ENCODE data around the gene DLG5.

The DLG5 gene

GRCh38 chr10:77909749-77910375 is 16.7 kb downstream of the DLG5 start:
- DNase-seq = no peak

DNA sequence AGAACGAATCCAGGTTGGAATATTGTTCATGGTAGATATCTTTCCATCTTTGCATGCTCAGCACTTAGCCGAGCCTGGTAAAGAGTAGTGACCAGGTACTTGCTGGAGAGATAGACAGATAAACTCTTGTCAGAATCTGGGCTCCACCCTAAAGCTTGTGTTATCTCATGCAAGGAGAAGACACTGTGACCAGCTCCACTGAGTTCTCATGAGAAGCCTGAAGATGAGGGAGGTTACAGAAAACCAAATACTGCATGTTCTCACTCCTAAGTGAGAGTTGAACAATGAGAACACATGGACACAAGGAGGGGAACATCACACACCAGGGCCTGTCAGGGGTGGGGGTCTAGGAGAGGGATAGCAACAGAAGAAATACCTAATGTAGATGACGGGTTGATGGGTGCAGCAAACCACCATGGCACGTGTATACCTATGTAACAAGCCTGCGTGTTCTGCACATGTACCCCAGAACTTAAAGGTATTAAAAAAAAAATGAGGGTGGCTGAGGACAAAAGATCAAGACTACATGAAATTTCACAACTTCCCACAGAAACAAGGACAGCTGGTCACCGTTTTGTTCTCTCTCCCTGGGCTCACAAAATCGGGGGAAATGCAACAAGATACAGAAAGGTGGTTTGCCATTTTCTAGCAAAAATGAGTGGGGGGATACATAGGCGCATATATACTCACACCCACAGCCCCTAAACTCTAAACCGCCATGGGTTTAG is 17.4 kb downstream of the DLG5 start:
- DNase-seq = no peak

DNA sequence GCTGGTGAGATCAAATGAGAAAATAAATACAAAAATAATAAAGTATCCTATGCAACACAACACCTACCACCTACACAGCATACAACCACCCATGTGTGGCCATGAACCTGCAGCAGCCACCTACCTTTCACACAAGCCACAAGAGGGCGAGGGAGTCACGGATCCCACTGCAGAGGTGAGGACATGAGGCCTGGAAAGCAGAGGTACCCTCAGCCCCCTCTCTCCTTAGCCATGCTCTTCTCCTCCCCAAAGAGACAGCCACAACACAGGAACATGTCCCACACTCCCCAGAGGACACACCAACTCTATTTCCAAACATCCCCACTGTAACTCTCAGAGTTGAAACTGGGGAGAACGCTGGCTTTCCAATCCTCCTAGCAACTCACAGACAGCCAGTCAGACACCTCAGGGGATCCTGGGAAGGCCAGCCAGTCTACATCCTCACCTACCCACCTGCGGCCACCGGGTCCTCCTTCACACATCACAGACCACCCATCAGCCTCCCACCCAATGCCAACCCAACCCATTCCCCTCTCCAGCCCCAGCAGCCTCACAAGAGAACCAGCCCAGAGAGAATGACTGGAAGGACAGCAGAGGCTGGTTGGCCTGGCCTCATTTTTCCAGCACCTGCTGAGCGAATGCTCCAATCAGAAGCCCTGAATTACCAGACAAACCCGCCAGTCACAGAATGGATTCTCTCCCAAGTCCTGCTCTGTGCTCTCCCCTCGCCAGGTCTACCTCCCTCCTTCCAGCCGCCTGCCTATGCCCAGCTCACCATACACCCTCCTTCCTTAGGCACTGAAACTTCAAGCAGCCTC is 18.4 kb downstream of the DLG5 start:
- DNase-seq = no peak

DNA sequence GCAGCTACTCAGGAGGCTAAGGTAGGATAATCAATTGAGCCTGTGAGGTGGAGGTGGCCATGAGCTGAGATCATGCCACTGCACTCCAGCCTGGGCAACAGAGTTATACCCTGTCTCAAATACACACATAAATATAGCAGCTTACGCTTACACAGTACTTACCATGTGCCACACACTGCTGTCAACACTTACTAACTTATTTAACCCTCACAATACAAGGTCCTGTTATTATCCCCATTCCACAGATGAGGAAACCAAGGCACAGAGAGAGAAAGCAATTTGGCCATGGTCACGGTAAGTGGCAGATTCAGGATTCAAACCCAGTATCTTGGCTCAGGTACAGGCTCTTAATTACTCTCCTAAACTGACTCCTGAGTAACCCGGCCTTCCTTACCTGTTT is 19.1 kb downstream of the DLG5 start:
- DNase-seq = no peak

DNA sequence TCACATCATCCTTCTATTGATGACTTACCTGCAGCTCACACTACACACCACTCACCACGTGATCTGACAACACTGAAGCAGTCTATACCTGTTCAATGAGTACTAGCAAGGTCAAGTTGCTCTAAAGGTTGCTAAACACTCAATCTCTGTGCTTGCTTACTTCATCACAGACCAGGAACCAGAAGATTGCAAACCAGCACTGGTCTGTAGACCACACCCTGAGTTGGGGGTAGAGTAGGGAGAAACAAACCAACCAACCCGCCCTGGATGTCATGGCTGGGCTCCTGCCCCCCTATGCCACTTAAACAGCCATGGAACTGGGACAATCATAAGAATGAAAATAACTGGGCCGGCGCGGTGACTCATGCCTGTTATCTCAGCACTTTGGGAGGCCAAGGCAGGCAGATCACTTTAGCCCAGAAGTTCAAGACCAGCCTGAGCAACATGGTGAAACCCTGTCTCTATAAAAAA is 19.6 kb downstream of the DLG5 start:
- DNase-seq = no peak

DNA sequence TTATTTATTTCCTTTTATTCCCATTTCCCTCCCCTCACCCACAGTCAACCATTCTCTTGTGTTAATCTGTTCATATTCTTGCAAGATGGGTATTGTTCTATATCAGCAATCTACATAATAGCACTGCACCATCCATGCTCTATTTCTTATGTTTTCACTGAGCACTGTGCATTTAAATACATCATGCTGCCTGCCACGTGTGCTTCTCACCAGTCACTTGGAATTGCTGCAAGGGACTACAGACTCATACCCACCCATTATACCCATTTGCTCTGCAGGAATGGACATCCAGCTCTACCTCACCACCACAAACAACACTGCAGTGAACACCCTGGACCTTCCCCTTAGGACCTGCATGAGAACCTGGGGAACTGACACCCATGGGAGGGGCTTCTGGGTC is 20.8 kb downstream of the DLG5 start:
- no peak for DNase-seq

DNA sequence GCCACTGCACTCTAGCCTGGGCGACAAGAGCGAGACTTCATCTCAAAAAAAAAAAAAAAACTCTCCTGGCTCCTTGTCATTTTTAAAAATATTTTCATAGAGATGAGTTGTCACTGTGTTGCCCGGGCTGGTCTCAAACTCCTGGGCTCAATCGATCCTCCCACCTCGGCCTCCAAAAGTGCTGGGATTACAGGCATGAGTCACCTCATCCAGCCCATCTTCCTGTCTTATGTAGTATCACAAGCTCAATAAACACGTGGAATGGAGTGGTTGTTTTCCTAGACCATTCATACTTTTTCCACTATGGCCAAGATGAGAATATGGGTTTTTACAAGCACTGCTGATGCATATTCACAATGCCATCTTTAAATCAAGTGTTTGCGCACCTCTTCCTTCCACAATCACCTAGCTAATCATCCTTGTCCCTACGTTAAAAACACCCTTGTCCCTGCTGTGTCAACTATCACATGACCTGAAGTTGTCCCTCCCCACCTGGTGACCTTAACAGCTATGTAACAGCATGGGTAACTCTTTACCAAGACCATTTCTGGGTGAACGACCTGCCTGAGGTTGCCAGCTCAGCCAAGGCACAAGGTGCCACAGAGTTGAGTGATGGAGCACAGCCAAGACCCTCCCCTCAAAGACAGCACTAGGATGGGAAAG is 21.3 kb downstream of the DLG5 start:
- DNase-seq = no peak

GRCh38 chr10:77904100-77904840 is 22.3 kb downstream of the DLG5 start:
- DNase-seq = no peak

- no peak for DNase-seq
Observed at GRCh38 chr10:77902159-77902558, 24.4 kb downstream of the DLG5 start.

DNA sequence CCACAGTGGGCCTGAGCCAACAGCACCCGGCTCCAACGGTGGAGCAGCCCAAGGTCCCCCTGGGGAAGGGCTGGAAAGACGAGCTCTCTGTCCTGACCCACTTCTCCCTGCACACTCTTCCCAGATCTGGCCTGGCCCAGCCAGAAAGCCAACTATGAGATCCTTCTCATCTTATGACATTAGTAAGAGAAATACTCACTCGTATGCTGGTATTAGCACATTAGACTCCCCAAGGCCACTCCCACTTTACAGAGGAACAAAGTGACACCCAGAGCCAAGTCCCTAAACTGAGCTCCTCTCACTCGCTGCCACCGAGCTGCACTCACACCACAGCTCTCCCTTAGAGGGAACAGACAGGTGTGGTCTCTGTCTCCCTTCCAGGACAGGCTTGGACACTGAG is 24.8 kb downstream of the DLG5 start:
- DNase-seq = no peak

DNA sequence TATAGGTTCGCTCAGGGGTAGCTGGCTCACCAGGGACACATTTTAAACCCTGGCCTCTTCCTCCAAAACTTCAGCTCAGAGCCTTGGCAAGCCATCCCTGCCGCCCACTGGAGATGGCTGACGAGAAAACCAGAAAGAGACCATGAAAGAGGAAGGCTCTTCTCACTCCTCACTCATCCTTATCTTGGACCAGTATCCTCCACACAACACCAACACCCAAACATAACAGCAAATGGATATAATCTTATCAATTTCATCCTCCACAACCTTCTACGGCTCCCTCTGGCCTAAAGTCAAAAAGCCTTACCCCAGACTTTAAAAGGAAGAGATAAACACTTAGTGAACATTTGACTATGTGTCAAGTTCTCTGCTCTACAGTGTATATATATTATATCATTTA is 26.9 kb downstream of the DLG5 start:
- DNase-seq = no peak

DNA sequence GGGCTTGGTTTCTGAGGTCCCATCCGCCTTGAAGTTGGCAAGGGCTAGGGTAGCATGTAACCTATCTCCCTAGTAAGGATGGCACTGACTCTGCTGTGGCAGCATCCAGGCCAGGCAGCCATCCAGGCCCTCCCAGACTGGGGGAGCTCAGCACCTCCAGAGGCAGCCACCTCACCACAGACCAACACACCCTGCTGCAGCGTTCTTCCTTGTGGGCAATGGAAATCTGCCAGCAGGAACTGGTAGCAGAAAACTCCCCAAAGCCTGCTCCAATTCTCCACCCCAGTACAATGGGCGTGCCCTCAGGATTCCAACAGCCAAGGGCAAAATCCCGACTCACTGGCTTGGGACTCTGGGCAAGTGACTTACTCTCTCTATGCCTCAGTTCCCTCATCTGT is 27.5 kb downstream of the DLG5 start:
- no peak for DNase-seq

GRCh38 chr10:77898323-77899079 is 28.1 kb downstream of the DLG5 start:
- no peak for DNase-seq

GRCh38 chr10:77896058-77896457 is 30.5 kb downstream of the DLG5 start:
- DNase-seq = no peak

DNA sequence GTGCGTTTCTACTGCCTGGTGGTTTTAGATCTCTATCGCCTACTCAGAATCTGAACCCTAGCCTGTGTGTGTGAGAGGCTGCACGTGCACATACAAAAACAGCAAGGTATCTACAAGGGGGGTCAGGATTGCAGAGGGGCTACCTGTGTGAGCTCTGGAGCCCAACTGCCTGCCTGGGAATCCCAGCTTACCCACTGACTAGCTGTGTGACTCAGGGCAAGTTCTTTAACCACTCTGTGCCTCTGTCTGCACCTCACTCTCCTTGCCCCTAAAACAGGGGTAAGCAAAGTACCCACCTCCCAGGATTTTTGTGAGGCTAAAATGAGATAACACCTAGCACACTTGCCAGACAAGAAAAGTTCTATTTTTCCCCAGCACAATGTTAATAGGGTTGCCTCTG is 32.5 kb downstream of the DLG5 start:
- no peak for DNase-seq

DNA sequence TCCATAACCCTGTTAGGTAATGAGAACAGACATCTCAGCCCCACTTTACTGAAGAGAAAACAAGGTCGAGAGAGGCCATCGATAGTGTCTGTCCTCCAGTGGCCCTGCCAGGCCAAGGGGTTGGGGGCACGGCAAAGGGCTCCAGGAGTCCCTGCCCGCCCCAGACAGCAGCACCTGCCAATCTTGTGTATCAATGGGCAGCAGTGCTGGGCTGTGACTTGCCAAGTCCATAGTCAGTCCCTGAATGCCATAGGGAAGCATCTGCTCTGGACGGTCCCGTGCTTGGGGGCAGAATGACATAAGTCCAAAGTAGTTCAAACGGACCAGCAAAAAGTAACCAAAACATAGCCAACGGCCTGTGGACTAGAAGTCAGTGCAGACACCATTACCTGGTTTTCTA is 33.2 kb downstream of the DLG5 start:
- no peak for DNase-seq

DNA sequence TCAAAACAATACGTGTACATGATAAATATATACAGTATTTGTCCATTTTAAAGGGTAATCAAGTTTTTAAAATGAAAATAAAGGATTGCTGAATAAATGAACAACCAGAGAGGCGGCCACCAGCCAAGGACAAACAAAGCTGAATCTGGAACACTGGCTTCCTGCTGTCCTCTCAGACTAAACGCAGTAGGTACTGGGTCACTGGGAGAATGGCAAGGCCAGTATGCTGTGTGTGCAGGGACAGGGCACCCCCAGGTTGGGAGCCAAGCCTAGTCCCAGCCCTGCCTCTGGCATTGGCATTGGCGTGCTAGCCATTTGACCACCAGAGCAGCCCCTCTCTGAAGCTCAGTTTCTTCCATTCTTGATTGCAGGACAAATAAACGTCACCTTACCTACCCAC is 33.8 kb downstream of the DLG5 start:
- DNase-seq = no peak

- DNase-seq = no peak
Observed at GRCh38 chr10:77892021-77892739, 34.4 kb downstream of the DLG5 start.

GRCh38 chr10:77890097-77890496 is 36.5 kb downstream of the DLG5 start:
- no peak for DNase-seq

DNA sequence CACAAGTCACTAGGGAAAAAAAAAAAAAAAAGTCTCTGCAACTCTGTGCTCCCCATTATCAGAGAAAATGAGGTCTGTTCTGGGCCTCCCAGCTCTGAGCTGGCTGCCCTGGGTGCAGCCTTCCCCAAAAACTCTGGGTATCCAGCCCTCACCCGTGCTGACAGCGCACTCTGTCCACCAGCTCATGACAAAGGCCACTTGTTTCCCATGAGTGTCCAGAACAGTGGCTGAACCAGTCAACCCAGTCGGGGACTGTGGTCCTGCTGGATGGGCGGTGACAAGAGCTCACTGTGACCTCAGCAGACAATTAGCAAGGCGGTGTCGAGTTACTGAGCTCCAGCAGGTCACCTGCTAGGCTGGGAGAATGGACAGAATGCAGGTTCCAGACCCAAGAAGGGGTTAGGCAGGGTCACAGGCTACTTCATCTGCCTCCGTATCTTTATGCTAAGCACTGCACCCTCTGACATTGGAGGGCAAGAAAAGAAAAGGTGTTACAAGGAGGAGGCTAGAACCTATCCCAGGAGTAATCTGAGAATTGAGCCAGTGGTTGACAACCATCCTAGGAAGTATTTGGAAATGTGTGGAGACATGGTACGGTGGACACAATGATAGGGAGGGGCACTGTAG is 37.2 kb downstream of the DLG5 start:
- DNase-seq = no peak

DNA sequence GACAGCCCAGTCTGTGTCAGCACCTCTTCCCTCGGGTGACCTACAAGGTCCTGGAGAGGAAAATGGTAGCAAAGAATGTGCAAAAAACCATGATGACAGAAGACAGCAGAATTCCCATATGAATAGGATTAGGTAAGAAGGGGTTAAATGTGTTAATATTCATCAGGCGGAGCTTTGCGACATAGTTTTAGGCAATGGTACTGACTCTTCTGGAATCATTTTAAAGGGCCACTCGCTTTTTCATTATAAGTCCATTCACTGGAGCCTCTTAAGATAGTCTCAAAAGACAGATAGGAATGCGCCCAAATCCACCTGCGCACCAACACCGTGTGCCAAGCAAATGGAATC is 38.2 kb downstream of the DLG5 start:
- no peak for DNase-seq
